HG03457 (cell line): ENCODE measurements around the gene SCN1B.
"Not testable (repeated sequence)": the region's sequence is repeated elsewhere in the genome, so short reads cannot be mapped to it uniquely, and the experiment has no call there.

Experiments used
- ATAC-seq: cut with Tn5 transposase; IDR thresholded peaks from one replicate; pipeline ENCODE4 v1.9.1; 2021; ENCODE audit warnings: moderate number of reproducible peaks; ENCODE audit not compliant: unreplicated experiment

Gene SCN1B

GRCh38 chr19:35030257-35031071, at the start of gene SCN1B:
Gene SCN1B (plus strand): TSS chr19:35030470. CDS start chr19:35030821, 351 bp downstream.
- ATAC-seq, result no peak

GRCh38 chr19:34982275-34982674, 48.0 kb upstream of the SCN1B start:
- no peak for ATAC-seq

- ATAC-seq, result no peak
Observed at GRCh38 chr19:34983786-34984185, 46.5 kb upstream of the SCN1B start.

- ATAC-seq, result no peak
Observed at GRCh38 chr19:34984287-34984686, 46.0 kb upstream of the SCN1B start.

GRCh38 chr19:34985249-34986022, 44.8 kb upstream of the SCN1B start:
- ATAC-seq, result no peak

GRCh38 chr19:34988119-34988518, 42.2 kb upstream of the SCN1B start:
- no peak for ATAC-seq

GRCh38 chr19:34989298-34989697, 41.0 kb upstream of the SCN1B start:
- ATAC-seq, result no peak

- no peak for ATAC-seq
Observed at GRCh38 chr19:34990578-34991192, 39.6 kb upstream of the SCN1B start.

- no peak for ATAC-seq
Observed at GRCh38 chr19:34991542-34992333, 38.5 kb upstream of the SCN1B start.

- ATAC-seq, result not testable (repeated sequence)
Observed at GRCh38 chr19:34992582-34992981, 37.7 kb upstream of the SCN1B start.

GRCh38 chr19:34994286-34994642, 36.0 kb upstream of the SCN1B start:
- ATAC-seq, result no peak

- no peak for ATAC-seq
Observed at GRCh38 chr19:34994643-34995541, 35.4 kb upstream of the SCN1B start.

GRCh38 chr19:34995551-34995950, 34.7 kb upstream of the SCN1B start:
- no peak for ATAC-seq

GRCh38 chr19:34997071-34997617, 33.1 kb upstream of the SCN1B start:
- no peak for ATAC-seq

- ATAC-seq, result not testable (repeated sequence)
Observed at GRCh38 chr19:34998224-34998623, 32.0 kb upstream of the SCN1B start.

- no peak for ATAC-seq
Observed at GRCh38 chr19:34998777-34999497, 31.3 kb upstream of the SCN1B start.

GRCh38 chr19:34999498-35000337, 30.6 kb upstream of the SCN1B start, which contains the start of gene GRAMD1A:
Gene GRAMD1A (plus strand): TSS chr19:35000323. CDS start chr19:35000479, 156 bp downstream.
- ATAC-seq, result no peak

GRCh38 chr19:35000338-35000646, 30.0 kb upstream of the SCN1B start:
- no peak for ATAC-seq
